KOPT-K1 (cell line): ENCODE data around the gene NUMB.

Experiments
- H3K27ac ChIP-seq: fragments of 200-600 bp; sonication (generic); 2 replicates; pipeline ENCODE4 v1.5.1; 2016; ENCODE audit warnings: antibody characterized with exemption, mild to moderate bottlenecking, low read depth, low read length; ENCODE audit not compliant: poor library complexity, severe bottlenecking
- H3K36me3 ChIP-seq: fragments of 200-600 bp; sonication (generic); 2 replicates; pipeline ENCODE4 v1.5.1; 2017; ENCODE audit warnings: antibody characterized with exemption, mild to moderate bottlenecking, low read length, moderate library complexity; ENCODE audit not compliant: insufficient read depth
- H3K9me3 ChIP-seq: fragments of 200-600 bp; sonication (generic); 2 replicates; pipeline ENCODE4 v1.5.1; 2017; ENCODE audit warnings: antibody characterized with exemption, low read length, mild to moderate bottlenecking; ENCODE audit not compliant: insufficient read depth, poor library complexity, severe bottlenecking

Gene NUMB

GRCh38 chr14:73241481-73242165 is 216.7 kb downstream of the NUMB start:
- Histone ChIP-seq H3K9me3 (no peaks in the 10 kb centered on the region), H3K36me3 (no peaks in the 10 kb centered on the region), H3K27ac (no peak overlapping the region)

DNA sequence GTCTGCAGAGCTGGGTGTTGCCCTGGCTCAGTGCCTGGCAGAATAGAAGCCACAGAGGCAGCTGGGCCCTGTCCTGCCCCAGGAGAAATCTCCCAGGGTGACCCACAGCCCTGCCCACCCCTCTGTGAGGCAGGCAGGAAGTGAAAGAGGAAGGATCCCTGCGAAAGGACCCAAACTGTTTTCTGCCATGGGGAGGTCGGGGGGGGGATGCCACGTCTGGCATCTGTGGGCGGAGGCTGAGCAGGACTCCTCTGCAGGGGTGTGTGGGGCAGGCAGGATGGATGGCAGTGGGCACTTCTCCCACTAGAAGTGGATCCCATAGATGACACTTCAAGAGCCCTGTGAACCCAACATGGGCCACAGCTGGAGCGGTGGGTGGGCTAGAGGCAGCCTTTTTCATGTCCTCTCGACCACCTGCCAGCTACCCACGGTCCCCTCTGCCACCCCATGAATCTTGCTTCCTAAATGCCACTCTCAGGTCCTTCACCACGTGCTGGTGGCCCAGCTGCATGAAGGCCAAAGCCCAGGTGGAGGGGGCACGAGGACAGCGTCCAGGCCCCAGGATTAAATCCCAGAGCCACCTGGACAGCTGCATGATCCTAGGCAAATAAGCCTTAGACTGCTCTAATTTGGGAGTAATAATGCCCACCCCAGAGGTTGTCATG is 217.4 kb downstream of the NUMB start:
- Histone ChIP-seq H3K27ac (no peak overlapping the region), H3K9me3 (no peaks in the 10 kb centered on the region), H3K36me3 (no peaks in the 10 kb centered on the region)

GRCh38 chr14:73239393-73240241 is 218.7 kb downstream of the NUMB start:
- Histone ChIP-seq H3K27ac (no peak overlapping the region), H3K36me3 (no peaks in the 10 kb centered on the region), H3K9me3 (no peaks in the 10 kb centered on the region)

DNA sequence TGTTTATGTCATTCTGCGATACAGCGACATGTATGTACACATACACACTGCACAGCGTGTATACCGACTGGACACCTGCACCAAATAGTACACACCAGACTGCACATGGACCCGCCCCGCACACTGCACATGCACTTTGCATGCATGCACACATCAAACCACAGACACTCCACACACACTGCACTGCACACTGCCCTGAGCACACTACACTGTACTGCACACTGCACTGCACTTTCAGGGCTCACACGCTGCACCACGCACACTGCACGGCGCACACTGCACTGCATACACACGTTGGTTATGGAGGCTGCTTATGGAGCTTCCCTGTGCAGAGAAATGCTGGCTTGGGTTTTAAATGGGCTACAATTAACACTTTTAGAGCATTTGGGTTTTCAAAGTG is 219.4 kb downstream of the NUMB start:
- H3K27ac ChIP-seq = no peak overlapping the region
- H3K9me3 ChIP-seq = no peaks in the 10 kb centered on the region
- no peaks in the 10 kb centered on the region for H3K36me3 ChIP-seq

DNA sequence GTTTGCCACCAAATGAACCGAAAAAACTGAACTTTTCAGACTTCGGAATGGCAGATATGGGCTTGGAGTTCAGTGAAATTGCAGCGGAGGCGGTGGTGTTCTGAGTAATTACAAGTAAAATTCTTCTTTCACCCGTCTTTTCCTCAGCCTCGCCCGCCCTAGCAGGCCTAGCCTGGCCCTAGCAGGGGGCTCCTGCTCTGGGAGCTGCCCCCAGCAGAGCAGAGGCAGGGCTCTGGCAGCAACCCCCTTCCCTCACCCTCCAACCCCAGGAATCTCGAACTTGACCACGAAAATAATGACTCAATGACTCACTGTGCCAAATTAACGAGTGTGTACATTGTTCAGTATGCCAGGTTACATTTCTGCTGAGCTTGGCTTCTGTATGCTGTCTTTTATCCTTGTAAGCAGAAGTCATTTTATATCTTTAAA is 219.9 kb downstream of the NUMB start:
- Histone ChIP-seq H3K36me3 (no peaks in the 10 kb centered on the region), H3K9me3 (no peaks in the 10 kb centered on the region), H3K27ac (no peak overlapping the region)

DNA sequence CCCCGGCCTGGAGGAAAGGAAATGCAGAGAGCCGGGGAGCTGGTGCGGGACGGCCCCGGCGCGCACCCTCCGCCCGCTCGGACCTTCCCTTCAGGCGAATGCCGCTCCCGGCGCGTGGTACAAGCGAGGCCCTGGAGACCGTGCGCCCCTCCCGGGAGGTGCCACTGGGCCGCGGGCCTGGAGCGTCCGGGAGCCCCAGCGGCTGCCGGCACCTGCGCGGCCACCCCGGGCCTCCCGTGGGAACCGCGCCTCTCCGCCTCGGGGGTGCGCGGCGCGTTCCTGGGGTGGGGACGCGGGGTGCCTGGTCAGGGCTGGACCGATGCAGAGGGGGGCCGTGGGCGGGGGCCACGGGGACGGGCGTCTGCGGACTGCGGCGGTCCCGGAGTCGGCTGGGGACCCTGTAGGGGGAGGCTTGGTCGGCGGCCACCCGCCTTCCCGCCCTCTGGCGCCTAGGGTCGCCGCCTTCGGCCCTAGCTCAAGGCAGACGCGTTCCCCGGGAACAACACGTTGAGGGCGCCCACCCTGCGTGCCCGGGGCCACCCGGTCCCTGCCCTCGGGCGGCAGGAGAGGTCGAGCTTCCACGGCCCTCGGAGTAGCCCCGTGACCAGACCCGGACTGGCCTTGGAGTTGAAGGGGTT is 220.4 kb downstream of the NUMB start:
- Histone ChIP-seq H3K36me3 (no peaks in the 10 kb centered on the region), H3K9me3 (no peaks in the 10 kb centered on the region), H3K27ac (no peak overlapping the region)

GRCh38 chr14:73237219-73237785 is 221.0 kb downstream of the NUMB start, which contains the start of gene PAPLN:
TSS of gene PAPLN (plus strand) at chr14:73237506. CDS start at chr14:73239779, 2,273 bp downstream.
- Histone ChIP-seq H3K36me3 (no peaks in the 10 kb centered on the region), H3K9me3 (no peaks in the 10 kb centered on the region), H3K27ac (no peak within 1 kb of the TSS)

GRCh38 chr14:73236752-73237218 is 221.6 kb downstream of the NUMB start:
- Histone ChIP-seq H3K36me3 (no peaks in the 10 kb centered on the region), H3K27ac (no peak overlapping the region), H3K9me3 (no peaks in the 10 kb centered on the region)

GRCh38 chr14:73236157-73236556 is 222.2 kb downstream of the NUMB start:
- H3K27ac ChIP-seq = no peak overlapping the region
- no peaks in the 10 kb centered on the region for H3K36me3 ChIP-seq
- H3K9me3 ChIP-seq = no peaks in the 10 kb centered on the region

DNA sequence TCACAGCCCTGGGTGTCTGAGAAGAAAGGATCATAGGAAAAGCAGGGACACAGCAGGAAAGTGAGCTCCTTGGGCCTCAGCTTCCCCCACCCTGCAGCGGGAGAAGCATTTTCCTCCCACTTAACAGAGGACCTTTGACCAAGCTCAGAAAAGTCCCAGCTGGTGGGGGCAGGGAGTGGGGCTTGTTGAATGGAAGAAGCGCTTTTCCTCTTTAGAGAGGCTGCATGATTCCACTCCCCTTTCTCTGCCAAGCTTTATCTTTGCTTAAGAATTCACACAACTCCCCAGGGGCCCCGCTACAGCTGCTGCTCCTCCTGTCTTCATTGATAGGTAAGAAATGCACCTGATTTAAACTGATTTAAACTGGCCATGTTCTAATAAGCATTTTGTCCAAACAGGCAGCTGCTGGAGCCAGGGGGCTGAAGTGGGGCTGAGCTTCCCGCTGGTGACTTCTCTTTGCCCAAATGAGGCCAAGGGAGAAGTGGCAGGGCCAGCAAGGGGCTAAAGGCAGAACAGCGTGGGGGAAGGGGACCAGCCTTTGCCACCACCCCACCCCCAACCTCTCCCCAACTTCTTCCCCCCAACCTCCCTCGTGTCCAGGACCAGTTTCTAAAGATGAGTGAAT is 222.7 kb downstream of the NUMB start:
- Histone ChIP-seq H3K27ac (no peak overlapping the region), H3K9me3 (no peaks in the 10 kb centered on the region), H3K36me3 (no peaks in the 10 kb centered on the region)

- no peaks in the 10 kb centered on the region for H3K36me3 ChIP-seq
- H3K27ac ChIP-seq = no peak overlapping the region
- no peaks in the 10 kb centered on the region for H3K9me3 ChIP-seq
Measured at GRCh38 chr14:73234586-73235394, 223.6 kb downstream of the NUMB start.

DNA sequence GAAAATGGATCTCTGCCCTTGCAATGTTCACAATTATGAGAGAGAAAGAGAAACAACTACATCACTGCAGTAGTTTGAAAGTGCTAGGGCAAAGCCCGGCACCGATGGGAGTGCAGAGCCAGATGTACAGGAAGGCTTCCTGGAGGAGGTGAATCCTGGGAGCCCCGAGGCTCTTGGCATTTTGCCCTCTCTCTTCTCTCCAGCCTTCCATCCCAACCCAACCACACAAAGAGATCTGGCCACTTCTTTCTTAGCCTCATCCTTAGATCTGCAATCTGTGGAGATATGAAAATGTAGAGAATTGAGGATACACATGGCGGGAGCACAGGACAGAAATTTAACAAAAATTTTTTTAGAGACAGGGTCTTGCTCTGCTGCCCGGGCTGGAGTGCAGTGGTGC is 224.3 kb downstream of the NUMB start:
- Histone ChIP-seq H3K27ac (no peak overlapping the region), H3K36me3 (no peaks in the 10 kb centered on the region), H3K9me3 (no peaks in the 10 kb centered on the region)

- Histone ChIP-seq H3K36me3 (no peaks in the 10 kb centered on the region), H3K27ac (no peak overlapping the region), H3K9me3 (no peaks in the 10 kb centered on the region)
Measured at GRCh38 chr14:73233564-73233963, 224.8 kb downstream of the NUMB start.

GRCh38 chr14:73232984-73233383 is 225.4 kb downstream of the NUMB start:
- H3K27ac ChIP-seq = no peak overlapping the region
- no peaks in the 10 kb centered on the region for H3K36me3 ChIP-seq

More at GRCh38 chr14:73232984-73233383, 225.4 kb downstream of the NUMB start:
- no peaks in the 10 kb centered on the region for H3K9me3 ChIP-seq
